Memory B cell (primary cell): ENCODE measurements around the gene TMEM217.
"Not testable (repeated sequence)": the region's sequence is repeated elsewhere in the genome, so short reads cannot be mapped to it uniquely, and the experiment has no call there.

ENCODE experiments used
- ATAC-seq: fragments of 150-1000 bp; cut with Tn5 transposase; 2 replicates; pipeline ENCODE4 v1.10.0; 2021; ENCODE audit warnings: low read depth, mild to moderate bottlenecking, moderate library complexity
- DNase-seq, 2 donors: peaks; one replicate each; pipeline ENCODE4 v3.0.0; 2022; ENCODE audit warnings: low spot score in 2 of 2
- H3K27ac Mint-ChIP-seq: one replicate; pipeline ENCODE4 v1.8.0; 2022; ENCODE audit warnings: mild to moderate bottlenecking, moderate library complexity, mixed read lengths
- H3K27me3 Mint-ChIP-seq: one replicate; pipeline ENCODE4 v1.8.0; 2022; ENCODE audit warnings: mixed read lengths
- H3K36me3 Mint-ChIP-seq: one replicate; pipeline ENCODE4 v1.8.0; 2022; ENCODE audit warnings: mild to moderate bottlenecking, mixed read lengths
- H3K4me1 Mint-ChIP-seq: one replicate; pipeline ENCODE4 v1.8.0; 2022; ENCODE audit warnings: mixed read lengths
- H3K4me3 Mint-ChIP-seq: one replicate; pipeline ENCODE4 v1.8.0; 2022; ENCODE audit warnings: mild to moderate bottlenecking, moderate library complexity, mixed read lengths
- H3K9me3 Mint-ChIP-seq: one replicate; pipeline ENCODE4 v1.8.0; 2022; ENCODE audit warnings: mixed read lengths

TMEM217 gene

DNA sequence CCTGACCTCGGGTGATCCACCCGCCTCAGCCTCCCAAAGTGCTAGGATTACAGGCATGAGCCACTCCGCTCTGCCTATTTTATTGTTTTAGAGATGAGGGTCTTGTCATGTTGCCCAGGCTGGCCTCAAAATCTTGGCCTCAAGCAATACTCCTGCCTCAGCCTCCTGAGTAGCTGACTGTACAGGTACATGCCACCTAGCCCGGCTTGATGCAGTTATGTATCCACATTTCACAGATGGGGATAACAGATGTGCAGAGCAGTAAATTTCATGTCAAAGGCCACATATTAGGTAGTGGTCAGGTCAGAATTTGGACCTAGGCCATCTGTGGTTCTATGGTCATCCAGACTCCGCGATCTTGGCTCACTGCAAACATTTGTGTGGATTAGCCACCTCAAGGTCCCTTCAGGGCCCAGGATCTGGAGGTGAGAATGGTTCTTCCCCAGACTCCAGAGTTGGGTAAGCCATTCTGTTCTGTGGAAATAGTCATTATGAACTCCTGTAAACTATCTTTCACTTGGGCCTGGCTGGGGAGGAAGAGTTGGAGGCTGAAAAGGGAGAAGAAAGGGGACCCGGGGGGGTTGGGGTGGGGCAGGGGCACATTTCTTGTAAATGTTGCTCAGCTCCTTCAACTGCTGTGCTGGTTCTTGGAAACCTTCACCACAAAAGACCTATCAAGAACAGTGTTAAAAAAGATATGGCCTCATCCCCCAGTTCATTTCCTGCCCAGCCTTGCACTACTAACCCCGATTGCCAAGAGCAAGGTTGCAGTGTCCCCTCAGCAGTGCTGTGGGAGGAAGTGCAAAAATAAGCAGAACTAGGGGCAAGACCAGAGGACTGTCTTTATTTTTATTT lies 75.0 kb downstream of the TMEM217 start:
- DNase-seq, result no peak
- peaks cover 13% of the 10 kb centered on the region for H3K4me1 Mint-ChIP-seq
- H3K36me3 Mint-ChIP-seq, result no peaks in the 10 kb centered on the region
- H3K9me3 Mint-ChIP-seq, result no peaks in the 10 kb centered on the region
- H3K27me3 Mint-ChIP-seq, result no peaks in the 10 kb centered on the region
- no peak overlapping the region for H3K4me3 Mint-ChIP-seq
- H3K27ac Mint-ChIP-seq, result no peak overlapping the region
- ATAC-seq, result peak; percentile 99

DNA sequence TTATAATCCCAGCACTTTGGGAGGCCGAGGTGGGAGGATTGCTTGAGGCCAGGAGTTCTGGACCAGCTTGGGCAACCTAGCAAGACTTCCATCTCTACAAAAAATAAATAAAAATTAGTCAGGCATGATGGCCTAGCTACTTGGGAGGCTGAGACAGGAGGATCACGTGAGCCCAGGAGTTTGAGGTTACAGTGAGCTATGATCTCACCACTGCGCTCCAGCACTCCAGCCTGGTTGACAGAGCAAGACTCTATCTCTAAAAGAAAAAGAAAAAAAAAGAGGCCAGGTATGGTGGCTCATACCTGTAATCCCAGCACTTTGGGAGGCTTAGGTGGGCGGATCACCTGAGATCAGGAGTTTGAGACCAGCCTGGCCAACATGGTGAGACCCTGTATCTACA lies 77.3 kb downstream of the TMEM217 start:
- H3K27me3 Mint-ChIP-seq, H3K9me3 Mint-ChIP-seq, ATAC-seq, DNase-seq, H3K27ac Mint-ChIP-seq, H3K4me3 Mint-ChIP-seq, H3K36me3 Mint-ChIP-seq: not testable (repeated sequence)
- H3K4me1 Mint-ChIP-seq, result peaks cover 19% of the 10 kb centered on the region

GRCh38 chr6:37180075-37180474 lies 77.9 kb downstream of the TMEM217 start:
- Mint-ChIP-seq H3K27ac (no peak overlapping the region), H3K27me3 (no peaks in the 10 kb centered on the region), H3K4me1 (peaks cover 23% of the 10 kb centered on the region), H3K4me3 (no peak overlapping the region), H3K9me3 (no peaks in the 10 kb centered on the region), H3K36me3 (no peaks in the 10 kb centered on the region)
- no peak for DNase-seq
- no peak for ATAC-seq

DNA sequence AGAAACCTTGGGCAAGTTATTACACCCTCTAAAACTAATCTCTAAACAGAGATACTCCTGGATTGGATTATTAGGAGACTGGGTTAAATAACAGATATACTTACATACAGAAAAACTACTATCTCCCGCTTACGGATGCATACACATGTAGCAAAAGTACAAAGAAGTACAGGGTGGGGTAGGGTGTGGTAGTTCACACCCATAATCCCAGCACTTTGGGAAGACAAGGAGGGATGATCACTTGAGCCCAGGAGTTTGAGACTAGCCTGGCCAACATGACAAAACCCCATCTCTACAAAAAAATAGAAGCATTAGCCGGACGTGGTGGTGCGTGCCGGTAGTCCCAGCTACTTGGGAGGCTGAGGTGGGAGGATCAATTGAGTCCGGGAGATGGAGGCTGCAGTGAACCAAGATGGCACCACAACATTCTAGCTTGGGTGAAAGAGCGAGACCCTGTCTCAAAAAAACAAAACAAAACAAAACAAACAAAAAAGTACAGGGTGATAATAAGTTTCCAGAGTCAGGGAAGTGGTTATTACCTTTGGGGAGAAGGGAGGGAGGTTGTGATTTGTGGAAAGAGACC lies 79.9 kb downstream of the TMEM217 start:
- Mint-ChIP-seq H3K27ac (no peak overlapping the region), H3K27me3 (no peaks in the 10 kb centered on the region), H3K4me3 (no peak overlapping the region), H3K4me1 (peaks cover 24% of the 10 kb centered on the region), H3K9me3 (no peaks in the 10 kb centered on the region), H3K36me3 (peaks cover 13% of the 10 kb centered on the region)
- no peak for DNase-seq
- no peak for ATAC-seq

DNA sequence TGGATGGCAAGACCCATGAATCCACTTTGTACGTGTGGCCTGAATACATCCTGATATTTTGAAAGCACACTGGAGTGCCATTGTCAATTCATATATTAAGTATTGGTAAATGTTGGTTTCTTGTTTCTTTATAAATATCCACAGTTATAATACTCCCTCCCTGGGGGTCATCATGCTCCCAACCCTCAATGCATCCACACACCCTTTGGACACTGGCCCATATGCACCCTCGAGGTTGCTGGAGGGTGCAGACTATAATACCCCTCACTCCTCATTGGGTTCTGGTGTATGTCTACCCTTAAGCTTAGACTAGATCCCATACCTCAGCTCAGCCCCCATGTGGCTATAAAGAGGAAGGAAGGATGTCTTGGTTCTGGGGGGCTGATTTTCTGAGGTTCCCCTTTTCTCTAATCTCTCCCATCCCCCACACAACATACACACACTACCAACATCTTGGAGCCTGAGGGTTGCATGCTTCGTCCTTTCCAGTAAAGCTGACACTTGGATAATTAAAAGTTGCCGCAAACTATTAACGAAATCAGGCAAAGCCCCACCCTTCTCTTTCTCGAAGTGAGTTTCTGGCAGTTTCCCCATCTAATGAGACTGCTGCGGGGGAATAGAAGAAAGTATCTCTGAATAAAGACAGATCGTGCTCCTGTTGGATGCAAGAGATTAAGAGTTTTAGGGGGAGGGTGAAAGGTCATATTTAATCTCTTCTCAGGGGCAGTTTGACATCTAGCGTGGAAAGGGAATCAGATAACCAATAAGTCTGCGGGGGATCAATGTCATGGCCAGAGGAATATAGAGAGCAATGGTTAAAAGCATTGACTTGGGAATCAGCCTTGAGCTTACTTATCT lies 80.6 kb downstream of the TMEM217 start:
- peak; percentile 85 for ATAC-seq
- peaks cover 29% of the 10 kb centered on the region for H3K4me1 Mint-ChIP-seq
- H3K9me3 Mint-ChIP-seq, result no peaks in the 10 kb centered on the region
- H3K27me3 Mint-ChIP-seq, result no peaks in the 10 kb centered on the region
- peak overlapping the region; percentile 57 for H3K4me3 Mint-ChIP-seq
- H3K36me3 Mint-ChIP-seq, result peaks cover 13% of the 10 kb centered on the region
- DNase-seq, result peak in 1 of 2 donors; percentile 65
- H3K27ac Mint-ChIP-seq, result no peak overlapping the region

GRCh38 chr6:37176268-37177076 lies 81.5 kb downstream of the TMEM217 start:
- ATAC-seq, result no peak
- DNase-seq, result no peak
- Mint-ChIP-seq H3K36me3 (peaks cover 13% of the 10 kb centered on the region), H3K4me3 (peak overlapping the region; percentile 8), H3K27ac (no peak overlapping the region), H3K4me1 (peaks cover 35% of the 10 kb centered on the region), H3K9me3 (no peaks in the 10 kb centered on the region), H3K27me3 (no peaks in the 10 kb centered on the region)

DNA sequence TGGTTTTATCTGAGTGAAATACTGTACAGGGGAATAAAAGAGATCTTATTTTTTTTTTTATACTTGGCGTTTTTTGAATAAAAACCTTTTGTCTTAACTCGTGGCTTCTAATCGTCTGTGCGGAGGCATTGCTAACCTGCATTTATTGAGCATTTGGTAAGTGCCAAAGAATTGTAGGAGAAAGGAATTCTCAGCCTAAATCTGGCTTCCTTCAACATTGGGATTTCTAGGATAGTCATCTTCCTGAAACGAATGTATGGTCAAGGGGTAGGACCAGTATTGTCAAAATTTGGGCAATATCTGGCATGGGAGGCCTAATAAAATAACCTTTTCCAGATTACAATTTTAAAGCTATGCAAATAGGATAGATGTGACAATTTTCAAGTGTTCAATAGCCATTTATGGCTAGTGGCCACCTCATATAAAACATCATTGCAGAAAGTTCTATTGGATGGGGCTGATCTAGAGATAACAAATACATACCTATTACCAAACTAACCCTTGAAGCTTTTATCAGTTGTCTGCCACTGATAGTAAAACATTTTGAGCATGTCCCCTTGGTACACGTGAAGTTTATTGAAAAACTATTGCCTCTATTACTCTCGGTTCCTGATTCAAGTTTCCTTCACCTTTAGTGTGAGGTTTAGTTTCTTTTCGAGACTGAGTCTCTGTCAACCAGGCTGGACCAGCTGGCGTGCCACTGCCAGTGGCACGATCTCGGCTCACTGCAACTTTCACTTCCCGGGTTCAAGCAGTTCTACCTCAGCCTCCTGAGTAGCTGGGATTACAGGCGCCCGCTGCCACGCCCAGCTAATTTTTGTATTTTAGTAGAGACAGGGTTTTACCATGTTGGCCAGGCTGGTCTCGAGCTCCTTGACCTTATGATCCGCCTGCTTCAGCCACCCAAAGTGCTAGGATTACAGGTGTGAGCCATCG lies 82.3 kb downstream of the TMEM217 start:
- ATAC-seq (peak; percentile 65), DNase-seq (peak in 1 of 2 donors; percentile 52)
- no peaks in the 10 kb centered on the region for H3K9me3 Mint-ChIP-seq
- no peaks in the 10 kb centered on the region for H3K27me3 Mint-ChIP-seq
- H3K27ac Mint-ChIP-seq, result peak overlapping the region; percentile 36
- peaks cover 35% of the 10 kb centered on the region for H3K4me1 Mint-ChIP-seq
- peak overlapping the region; percentile 49 for H3K4me3 Mint-ChIP-seq
- peaks cover 13% of the 10 kb centered on the region for H3K36me3 Mint-ChIP-seq

DNA sequence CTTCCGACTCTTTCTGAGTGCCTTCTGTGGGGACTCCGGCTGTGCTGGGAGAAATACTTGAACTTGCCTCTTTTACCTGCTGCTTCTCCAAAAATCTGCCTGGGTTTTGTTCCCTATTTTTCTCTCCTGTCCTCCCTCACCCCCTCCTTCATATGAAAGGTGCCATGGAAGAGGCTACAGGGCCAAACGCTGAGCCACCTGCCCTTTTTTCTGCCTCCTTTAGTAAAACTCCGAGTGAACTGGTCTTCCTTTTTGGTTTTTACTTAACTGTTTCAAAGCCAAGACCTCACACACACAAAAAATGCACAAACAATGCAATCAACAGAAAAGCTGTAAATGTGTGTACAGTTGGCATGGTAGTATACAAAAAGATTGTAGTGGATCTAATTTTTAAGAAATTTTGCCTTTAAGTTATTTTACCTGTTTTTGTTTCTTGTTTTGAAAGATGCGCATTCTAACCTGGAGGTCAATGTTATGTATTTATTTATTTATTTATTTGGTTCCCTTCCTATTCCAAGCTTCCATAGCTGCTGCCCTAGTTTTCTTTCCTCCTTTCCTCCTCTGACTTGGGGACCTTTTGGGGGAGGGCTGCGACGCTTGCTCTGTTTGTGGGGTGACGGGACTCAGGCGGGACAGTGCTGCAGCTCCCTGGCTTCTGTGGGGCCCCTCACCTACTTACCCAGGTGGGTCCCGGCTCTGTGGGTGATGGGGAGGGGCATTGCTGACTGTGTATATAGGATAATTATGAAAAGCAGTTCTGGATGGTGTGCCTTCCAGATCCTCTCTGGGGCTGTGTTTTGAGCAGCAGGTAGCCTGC lies 83.2 kb downstream of the TMEM217 start:
- Mint-ChIP-seq H3K36me3 (peaks cover 13% of the 10 kb centered on the region), H3K4me1 (peaks cover 35% of the 10 kb centered on the region), H3K27me3 (no peaks in the 10 kb centered on the region), H3K9me3 (no peaks in the 10 kb centered on the region), H3K27ac (peak overlapping the region; percentile 28), H3K4me3 (no peak overlapping the region)
- DNase-seq (no peak), ATAC-seq (no peak)

DNA sequence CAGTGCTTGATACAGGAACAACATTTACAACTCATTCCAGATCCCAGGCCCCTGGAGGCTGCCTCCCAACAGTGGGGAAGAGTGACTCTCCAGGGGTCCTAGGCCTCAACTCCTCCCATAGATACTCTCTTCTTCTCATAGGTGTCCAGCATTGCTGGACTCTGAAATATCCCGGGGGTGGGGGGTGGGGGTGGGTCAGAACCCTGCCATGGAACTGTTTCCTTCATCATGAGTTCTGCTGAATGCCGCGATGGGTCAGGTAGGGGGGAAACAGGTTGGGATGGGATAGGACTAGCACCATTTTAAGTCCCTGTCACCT lies 83.8 kb downstream of the TMEM217 start:
- Mint-ChIP-seq H3K4me1 (peaks cover 39% of the 10 kb centered on the region), H3K27me3 (no peaks in the 10 kb centered on the region), H3K27ac (no peak overlapping the region), H3K9me3 (no peaks in the 10 kb centered on the region), H3K36me3 (peaks cover 13% of the 10 kb centered on the region), H3K4me3 (no peak overlapping the region)
- ATAC-seq (no peak), DNase-seq (no peak)

DNA sequence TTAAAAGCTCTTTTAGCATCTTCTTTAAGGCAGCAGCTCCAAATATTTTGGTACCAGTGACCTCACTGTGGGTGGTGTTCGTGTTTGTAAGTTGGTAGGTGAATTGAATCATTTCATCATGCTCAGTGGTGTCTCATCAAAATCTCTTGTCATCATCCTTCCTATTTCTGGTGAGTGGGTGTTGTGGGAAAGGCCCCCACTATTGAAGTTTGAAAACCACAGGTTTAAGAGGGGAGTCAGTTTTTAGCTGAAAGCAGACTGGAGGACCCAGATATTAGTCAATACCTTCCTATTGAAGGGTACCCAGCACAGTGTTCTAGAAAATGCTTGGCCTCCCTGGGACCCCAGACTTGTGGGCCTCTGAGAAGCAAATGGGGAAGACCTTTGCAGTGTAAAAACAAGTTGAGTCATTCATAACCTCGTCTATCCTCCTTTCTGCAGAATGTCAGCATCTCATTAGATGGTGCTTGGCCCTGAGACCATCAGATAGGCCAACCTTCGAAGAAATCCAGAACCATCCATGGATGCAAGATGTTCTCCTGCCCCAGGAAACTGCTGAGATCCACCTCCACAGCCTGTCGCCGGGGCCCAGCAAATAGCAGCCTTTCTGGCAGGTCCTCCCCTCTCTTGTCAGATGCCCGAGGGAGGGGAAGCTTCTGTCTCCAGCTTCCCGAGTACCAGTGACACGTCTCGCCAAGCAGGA lies 84.3 kb downstream of the TMEM217 start:
- Mint-ChIP-seq H3K27ac (no peak overlapping the region), H3K4me1 (peaks cover 43% of the 10 kb centered on the region), H3K27me3 (no peaks in the 10 kb centered on the region), H3K4me3 (no peak overlapping the region), H3K9me3 (no peaks in the 10 kb centered on the region), H3K36me3 (peaks cover 13% of the 10 kb centered on the region)
- ATAC-seq (no peak), DNase-seq (no peak)

DNA sequence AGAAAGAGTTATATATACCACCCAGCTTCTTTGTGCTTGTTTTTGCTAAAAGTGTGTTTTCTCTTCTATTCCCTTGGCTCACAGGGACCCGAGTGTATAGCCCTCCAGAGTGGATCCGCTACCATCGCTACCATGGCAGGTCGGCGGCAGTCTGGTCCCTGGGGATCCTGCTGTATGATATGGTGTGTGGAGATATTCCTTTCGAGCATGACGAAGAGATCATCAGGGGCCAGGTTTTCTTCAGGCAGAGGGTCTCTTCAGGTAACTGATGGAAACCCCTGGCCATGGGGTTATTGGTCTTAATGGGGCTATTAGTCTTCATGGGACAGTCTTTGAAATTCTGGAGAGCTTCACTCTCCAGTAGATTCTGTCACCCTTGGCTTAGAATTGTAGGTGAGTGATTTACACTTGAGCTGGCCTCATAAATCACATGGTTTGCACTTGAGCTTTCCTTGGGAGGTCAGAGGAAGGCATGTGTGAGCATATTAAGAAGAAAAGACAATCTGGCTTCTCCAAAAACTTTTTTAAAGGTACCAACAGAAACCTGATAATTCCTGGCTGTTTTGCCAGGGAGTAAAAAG lies 84.9 kb downstream of the TMEM217 start:
- H3K27ac Mint-ChIP-seq, result no peak overlapping the region
- peaks cover 13% of the 10 kb centered on the region for H3K36me3 Mint-ChIP-seq
- no peak overlapping the region for H3K4me3 Mint-ChIP-seq
- no peak for DNase-seq
- no peaks in the 10 kb centered on the region for H3K9me3 Mint-ChIP-seq
- no peaks in the 10 kb centered on the region for H3K27me3 Mint-ChIP-seq
- H3K4me1 Mint-ChIP-seq, result peaks cover 43% of the 10 kb centered on the region
- ATAC-seq, result no peak
